NCI-H2107 treated with DMSO at 0.1 percent for 48 hours (cell line): ENCODE measurements around the gene NFX1.

ENCODE experiments used
- DNase-seq: peaks from one replicate; lab custom pipeline; 2025; ENCODE audit not compliant: unreplicated experiment; lab: John Stamatoyannopoulos, UW

Gene NFX1

GRCh38 chr9:33415501-33416038, 125.3 kb downstream of the NFX1 start:
- peak; percentile 18 for DNase-seq

GRCh38 chr9:33416996-33417395, 126.7 kb downstream of the NFX1 start:
- no peak for DNase-seq

GRCh38 chr9:33418090-33418489, 127.8 kb downstream of the NFX1 start:
- DNase-seq = no peak

- DNase-seq = no peak
Measured at GRCh38 chr9:33419708-33420303, 129.5 kb downstream of the NFX1 start.
